IPS-NIHi7 (cell line): Measurements from ENCODE around the gene ZNF350.
A peak's percentile ranks its signal among the peaks of the same experiment; 100 is the strongest.
"Not testable (repeated sequence)": the region's sequence is repeated elsewhere in the genome, so short reads cannot be mapped to it uniquely, and the experiment has no call there.

Experiments
- DNase-seq: peaks from one replicate; pipeline ENCODE4 v3.0.0; 2012; ENCODE audit warnings: mixed read lengths; ENCODE audit errors: extremely low spot score

The ZNF350 gene

GRCh38 chr19:51986309-51987291 is at the start of gene ZNF350:
Gene ZNF350, minus strand, starts transcription at chr19:51986840. Its CDS starts 12,480 bp downstream, at chr19:51974360.
- peak; percentile 88 for DNase-seq

- no peak for DNase-seq
Measured at GRCh38 chr19:52034051-52034728, 47.5 kb upstream of the ZNF350 start.

- peak; percentile 43 for DNase-seq
Measured at GRCh38 chr19:52028780-52029123, 42.1 kb upstream of the ZNF350 start.

- peak; percentile 94 for DNase-seq
Measured at GRCh38 chr19:52028027-52028779, 41.6 kb upstream of the ZNF350 start, which contains the start of gene ZNF614. Gene ZNF614, minus strand, starts transcription at chr19:52028379. Its CDS starts 2,634 bp downstream, at chr19:52025745.

GRCh38 chr19:52026255-52026990 is 39.8 kb upstream of the ZNF350 start:
- DNase-seq: not testable (repeated sequence)

- DNase-seq: not testable (repeated sequence)
Measured at GRCh38 chr19:52024478-52024877, 37.8 kb upstream of the ZNF350 start.

GRCh38 chr19:52022193-52022592 is 35.6 kb upstream of the ZNF350 start:
- DNase-seq: no peak

- DNase-seq: no peak
Measured at GRCh38 chr19:52020506-52020905, 33.9 kb upstream of the ZNF350 start.

GRCh38 chr19:52010674-52011073 is 24.0 kb upstream of the ZNF350 start:
- no peak for DNase-seq

- DNase-seq: peak; percentile 92
Measured at GRCh38 chr19:52007806-52008557, 21.3 kb upstream of the ZNF350 start, which contains the start of gene ZNF615. Gene ZNF615, minus strand, starts transcription at chr19:52008211. Its CDS starts 4,500 bp downstream, at chr19:52003711.

- peak; percentile 50 for DNase-seq
Measured at GRCh38 chr19:52007451-52007805, 20.8 kb upstream of the ZNF350 start.

- DNase-seq: no peak
Measured at GRCh38 chr19:51994048-51994644, 7.5 kb upstream of the ZNF350 start.

GRCh38 chr19:51993422-51993821 is 6.8 kb upstream of the ZNF350 start:
- DNase-seq: no peak

GRCh38 chr19:51983361-51983760 is 3.3 kb downstream of the ZNF350 start:
- no peak for DNase-seq

GRCh38 chr19:51980926-51981325 is 5.7 kb downstream of the ZNF350 start:
- not testable (repeated sequence) for DNase-seq

- DNase-seq: no peak
Measured at GRCh38 chr19:51980116-51980736, 6.4 kb downstream of the ZNF350 start.

GRCh38 chr19:51978882-51979281 is 7.8 kb downstream of the ZNF350 start:
- no peak for DNase-seq

- no peak for DNase-seq
Measured at GRCh38 chr19:51977346-51977745, 9.3 kb downstream of the ZNF350 start.

- no peak for DNase-seq
Measured at GRCh38 chr19:51976852-51977251, 9.8 kb downstream of the ZNF350 start.

GRCh38 chr19:51975787-51976186 is 10.9 kb downstream of the ZNF350 start:
- DNase-seq: not testable (repeated sequence)
